ENCODE data around the gene MET.
"Not testable (repeated sequence)": the region's sequence is repeated elsewhere in the genome, so short reads cannot be mapped to it uniquely, and the experiment has no call there.

Gene MET

DNA sequence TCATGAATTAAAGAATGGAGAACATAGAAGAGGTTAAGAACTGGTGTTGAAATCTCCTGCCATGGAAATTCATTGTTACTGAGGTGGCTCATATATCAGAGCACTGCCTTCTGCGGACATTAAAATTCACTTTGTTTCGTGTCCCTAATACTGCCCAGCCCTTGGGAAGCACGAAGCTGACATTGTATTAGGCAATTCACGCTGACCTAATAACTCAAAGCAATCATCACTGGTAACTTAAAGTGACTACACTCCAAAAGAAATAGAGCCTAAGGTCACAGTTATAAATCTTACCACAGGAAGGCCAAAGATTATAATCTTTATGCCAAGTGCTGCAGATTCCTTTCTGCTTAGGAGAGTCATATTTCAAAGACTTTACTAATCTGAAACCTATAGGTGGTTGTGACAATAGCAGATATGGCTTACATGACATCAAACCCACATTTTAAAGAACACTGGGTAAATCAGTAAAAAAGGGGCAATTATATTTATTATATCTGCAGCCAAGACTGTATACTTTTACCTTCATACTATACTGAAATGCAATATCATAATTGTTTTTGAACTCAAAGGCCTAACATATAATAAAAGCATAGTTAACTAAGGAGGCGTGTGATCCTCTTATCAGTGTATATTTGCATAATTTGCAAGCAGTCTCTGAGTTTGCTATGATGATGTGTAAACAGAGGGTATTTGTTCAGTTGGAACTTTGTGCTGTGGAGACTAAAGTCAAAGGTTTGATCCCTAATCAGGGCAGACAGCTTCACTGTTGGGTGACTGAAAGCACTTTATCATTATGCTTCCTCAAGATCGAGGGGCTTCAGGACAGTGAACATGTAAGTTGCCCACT, 138.5 kb downstream of the MET start:
- no peak for DNase-seq

DNA sequence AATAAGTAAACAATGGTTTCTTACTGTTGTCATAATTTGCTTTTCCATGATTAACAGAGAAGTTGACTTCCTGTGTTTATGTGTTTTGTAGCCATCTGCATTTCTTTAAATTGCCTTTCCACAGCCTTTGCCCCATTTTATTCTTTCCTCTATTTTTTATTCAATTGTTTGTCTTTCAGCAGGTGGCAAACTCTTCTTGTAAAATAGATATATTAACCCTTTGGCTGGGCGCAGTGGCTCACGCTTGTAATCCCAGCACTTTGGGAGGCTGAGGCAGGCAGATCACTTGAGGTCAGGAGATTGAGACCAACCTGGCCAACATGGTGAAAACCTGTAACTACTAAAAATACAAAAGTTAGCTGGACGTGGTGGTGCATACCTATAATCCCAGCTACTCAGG, 139.8 kb downstream of the MET start:
- DNase-seq, result no peak

DNA sequence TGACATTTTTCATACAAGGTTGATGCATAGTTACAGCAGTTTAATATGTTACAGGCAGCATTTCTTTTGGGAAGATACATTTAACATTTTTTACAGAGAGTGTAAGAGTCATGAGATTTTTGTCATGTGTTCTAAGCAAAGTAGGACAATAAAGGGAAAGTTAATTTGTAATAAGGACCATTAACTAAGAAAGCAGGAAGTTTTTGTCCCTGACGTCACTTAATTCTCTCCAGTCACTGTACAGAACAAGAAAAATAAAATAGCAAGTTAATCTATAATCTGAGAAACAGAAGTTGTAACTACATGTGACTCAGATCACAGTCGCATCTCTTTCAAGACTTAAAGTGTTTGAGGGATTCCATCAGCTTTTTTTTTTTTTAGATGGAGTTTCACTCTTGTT, 140.9 kb downstream of the MET start:
- no peak for DNase-seq

DNA sequence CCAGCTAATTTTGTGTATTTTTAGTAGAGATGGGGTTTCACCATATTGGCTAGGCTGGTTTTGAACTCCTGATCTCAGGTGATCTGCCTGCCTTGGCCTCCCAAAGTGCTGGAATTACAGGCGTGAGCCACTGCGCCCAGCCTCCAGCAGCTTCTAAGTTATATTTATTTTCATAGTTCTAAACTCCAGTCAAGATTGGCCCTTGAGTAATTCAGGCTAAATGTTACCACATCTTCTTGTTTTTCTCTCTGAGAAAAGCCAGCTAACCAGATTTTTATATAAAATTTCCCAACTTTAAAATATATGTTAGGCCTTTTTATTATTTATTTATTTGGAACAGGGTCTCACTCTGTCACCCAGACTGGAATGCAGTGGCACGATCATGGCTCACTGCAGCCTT, 141.4 kb downstream of the MET start:
- not testable (repeated sequence) for DNase-seq

DNA sequence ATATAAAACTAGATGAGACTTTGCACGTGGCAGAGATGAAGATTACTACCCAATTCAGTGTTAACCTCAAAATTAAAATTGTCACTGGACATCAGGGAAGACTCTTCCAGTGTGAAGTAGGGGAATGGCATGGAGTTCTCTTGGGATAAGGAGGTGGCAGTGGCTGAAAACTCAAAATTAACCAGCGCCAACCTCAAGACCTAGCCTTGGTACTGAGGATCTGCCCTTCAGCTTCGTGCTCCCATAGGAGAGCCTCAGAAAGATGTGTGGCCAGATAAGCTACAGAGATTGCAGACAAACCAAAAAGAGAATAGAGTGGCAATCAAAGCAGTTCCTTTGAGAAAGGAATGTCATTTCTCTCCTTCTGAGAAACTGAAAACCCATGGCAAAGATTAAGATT, 143.0 kb downstream of the MET start:
- DNase-seq, result no peak

DNA sequence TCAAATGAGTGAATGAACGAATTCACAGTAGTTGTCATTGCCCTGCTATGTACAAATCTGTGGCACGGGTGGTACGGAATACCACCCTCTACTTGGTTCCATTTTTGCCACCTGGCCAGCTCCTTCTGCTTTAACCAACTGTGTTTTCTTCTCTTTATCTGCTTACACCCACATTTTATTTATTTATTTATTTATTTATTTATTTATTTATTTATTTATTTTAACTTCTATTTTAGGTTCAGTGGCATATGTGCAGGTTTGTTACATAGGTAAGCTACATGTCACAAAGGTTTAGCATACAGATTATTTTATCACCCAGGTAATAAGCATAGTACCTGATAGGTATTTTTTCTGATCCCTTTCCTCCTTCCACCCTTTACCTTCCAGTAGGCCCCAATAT, 148.2 kb downstream of the MET start:
- DNase-seq, result no peak

DNA sequence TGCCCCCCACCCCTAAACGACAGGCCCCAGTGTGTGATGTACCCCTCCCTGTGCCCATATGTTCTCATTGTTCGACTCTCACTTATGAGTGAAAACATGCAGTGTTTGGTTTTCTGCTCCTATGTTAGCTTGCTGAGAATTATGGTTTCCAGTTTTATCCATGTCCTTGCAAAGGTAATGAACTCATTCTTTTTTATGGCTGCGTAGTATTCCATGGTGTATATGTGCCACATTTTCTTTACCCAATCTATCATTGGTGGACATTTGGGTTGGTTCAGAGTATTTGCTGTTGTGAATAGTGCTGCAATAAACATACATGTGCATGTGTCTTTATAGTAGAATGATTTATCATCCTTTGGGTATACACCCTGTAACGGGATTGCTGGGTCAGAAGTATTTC, 149.7 kb downstream of the MET start:
- not testable (repeated sequence) for DNase-seq

DNA sequence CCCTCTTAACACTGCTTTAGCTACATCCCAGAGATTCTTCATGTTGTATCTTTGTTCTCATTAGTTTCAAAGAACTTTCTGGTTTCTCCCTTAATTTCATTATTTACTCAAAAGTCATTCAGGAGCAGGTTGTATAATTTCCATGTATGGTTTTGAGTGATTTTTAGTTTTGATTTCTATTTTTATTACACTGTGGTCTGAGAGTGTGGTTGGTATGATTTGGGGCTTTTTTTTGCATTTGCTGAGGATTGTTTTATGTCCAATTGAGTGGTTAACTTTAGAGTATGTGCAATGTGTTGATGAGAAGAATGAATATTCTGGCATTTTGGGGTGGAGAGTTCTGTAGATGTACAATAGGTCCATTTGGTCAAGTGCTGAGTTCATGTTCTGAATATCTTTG, 152.5 kb downstream of the MET start:
- DNase-seq, result no peak

DNA sequence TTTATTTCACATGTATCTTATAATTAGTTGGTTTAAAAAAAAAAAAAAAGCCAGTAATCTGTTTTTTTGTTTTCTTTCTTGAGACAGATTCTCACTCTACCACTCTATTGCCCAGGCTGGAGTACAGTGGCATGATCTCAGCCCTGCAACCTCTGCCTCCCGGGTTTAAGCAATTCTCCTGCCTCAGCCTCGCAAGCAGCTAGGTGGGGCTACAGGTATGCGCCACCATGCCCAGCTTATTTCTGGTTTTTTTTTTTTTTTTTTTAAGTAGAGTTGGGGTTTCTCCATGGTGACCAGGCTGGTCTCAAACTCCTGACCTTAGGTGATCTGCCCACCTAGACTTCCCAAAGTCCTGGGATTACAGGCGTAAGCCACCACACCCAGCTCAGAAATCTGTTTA, 156.3 kb downstream of the MET start:
- no peak for DNase-seq

DNA sequence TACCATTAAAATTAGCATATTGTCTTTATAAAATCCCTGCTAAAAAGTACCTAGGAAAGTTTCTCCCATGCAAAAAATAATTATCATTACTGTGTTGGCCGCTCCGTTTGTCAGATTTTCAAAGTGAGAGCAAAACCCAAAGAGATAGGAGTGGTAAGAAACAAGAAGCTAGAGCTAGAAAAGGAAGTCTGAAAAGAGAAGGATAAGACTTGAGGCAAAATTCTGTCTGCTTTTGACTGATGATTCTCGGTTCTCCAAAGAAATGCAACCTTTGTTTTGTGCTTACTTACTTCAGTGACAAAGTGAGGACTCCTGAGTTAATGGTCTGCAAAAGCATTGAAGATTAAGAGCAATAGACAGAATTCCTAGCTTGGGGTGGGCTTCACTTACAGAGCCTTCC, 157.0 kb downstream of the MET start:
- no peak for DNase-seq

DNA sequence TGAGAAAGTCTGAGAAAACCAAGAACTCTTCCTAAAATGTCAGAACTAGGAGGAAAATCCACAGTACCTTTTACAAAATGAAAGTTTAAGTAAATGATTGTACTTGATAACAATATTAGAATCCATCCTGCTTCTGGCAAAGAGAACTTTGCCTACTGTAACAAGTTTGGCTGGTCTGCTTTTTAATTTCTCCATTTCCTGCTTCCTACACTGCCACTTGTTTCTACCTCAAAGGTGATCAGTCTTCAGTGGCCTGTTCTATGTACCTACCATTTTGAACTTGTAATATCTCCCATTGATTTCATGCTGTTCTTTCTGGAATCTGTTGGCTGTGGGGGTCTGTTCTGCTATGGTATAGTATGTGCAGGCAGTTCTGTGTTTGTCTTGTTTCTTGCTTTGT, 157.5 kb downstream of the MET start:
- no peak for DNase-seq

DNA sequence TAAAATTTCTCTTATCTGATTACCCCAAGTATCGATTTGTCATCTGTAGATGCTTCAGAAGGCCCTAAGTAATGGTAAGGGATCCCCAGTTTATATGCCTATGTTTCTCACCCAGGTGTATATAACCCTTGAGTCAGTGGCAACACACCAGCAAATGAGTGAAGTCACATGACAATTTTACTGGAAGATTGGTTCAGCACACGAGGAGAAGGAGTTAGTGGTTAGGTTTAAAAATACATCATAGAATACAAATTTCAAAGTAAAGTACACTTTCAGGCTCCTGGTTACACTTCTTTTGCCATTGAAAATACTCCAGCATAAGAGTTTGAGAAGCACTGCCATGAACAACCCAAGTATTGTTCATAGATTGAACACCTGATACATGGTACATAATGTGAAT, 160.7 kb downstream of the MET start:
- DNase-seq, result no peak

DNA sequence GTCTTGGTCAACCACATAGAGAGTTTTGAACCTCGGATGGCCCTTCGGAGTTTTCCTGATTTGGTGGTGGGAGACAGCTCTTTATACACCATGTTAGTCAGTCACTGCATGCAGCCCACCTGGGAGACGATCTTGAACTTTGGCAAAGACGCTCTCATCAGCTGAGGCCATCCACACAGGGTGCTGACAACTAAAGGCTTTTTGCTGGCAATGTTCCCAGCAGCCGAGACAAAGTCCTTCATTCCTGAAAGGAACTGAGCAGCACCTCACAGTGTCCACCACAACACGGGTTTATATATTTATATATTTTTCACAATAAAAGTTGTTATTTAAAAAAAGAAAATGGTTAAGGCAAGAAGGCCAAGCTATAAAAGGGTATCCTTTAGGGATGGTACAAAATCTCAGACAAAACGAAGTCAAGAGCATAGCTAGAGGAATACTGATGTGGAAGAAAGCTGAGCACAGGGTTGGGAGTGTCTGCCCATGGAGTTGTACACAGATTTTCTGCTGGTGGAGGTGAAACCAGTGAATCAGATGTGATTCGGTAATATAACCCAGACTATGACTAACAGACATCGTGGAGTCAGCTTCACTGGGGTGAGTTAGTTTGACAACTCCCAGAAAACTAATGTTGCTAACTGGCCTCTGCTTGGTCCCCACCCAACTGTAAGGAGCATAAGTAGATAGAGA, 163.0 kb downstream of the MET start:
- DNase-seq, result no peak

DNA sequence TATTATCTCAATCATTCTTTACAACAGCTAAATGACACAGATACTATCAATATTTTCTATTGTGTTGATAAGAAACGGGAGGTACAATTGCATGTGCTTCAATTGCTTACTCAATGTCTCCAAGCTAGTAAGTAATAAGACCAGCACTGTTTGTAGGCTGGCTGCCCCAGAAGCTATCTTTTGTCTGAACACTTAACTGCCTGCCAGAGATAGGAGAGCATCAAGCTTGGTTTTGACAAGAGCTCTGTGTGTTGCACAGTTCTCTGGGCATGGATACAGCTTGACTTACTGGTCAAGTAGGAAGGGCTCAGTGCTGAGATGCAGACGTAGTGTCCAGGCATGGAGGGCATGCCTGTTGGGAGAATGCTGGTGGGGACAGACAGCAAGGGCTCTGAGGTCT, 164.1 kb downstream of the MET start:
- DNase-seq, result no peak

DNA sequence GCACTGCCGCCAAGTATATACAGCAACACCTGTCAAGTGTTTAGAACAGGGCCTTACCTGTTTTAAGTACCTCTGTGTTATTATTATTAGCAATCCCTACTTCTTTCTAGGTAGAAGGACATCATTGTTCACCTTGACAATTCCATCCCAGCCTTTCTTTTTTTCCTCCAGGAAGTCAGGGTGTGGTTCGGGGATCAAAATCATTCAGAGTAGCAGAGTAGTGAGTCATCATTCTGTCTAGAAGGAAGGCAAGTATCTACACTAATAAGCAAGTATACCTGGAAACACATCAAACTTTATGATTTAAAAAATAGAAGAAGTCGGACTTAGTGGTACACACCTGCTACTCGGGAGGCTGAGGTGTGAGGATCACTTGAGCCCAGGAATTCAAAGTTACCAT, 164.9 kb downstream of the MET start:
- no peak for DNase-seq

DNA sequence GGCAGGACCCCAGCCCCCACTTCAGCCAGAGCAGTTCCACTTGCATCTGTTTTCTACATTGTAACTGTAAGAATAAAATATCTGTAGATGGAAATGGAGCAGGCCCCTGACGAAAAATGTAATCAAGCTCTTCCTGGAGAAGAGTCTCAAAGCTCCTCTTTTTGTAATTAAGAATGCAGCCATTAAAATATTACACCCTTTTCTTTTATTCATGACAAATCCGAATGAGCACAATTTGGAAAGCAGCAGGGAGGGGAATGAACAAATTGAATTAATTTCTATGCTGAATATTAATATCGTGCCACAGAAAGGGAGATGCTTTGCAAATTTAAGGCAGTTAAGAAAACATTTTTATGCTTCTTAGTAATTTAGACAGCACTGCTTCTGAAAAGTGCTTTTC, 165.6 kb downstream of the MET start:
- no peak for DNase-seq

DNA sequence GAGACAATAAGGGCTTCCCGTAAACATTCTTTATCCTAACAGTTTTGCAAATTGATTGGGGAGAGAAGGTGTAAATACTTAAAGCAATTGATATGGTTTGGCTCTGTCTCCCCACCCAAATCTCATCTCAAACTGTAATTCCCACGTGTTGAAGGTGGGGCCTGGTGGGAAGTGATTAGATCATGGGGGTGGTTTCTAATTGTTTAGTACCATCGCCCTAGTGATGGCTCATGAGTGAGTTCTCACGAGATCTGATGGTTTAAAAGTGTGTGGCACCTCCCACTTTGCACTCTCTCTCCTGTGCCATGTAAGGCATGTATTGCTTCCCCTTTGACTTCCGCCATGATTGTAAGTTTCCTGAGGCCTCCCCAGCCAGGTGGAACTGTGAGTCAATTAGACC, 168.3 kb downstream of the MET start:
- no peak for DNase-seq

DNA sequence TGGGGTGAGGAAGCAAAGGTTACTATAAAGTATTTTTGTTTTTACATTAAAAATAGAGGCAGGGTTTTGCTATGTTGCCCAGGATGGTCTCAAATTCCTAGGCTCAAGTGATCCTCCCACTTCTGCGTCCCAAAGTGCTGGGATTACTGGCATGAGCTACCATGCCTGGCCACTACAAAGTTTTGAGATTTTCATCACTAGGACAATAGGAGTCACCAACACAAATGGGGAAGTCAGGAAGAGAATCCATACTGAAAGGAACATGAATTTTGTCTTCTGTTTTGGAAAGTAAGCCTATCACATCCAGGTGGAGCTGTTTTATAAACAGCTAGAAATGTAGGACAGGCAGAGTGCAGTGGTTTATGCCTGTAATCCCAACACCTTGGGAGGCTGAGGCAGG, 170.4 kb downstream of the MET start:
- no peak for DNase-seq

DNA sequence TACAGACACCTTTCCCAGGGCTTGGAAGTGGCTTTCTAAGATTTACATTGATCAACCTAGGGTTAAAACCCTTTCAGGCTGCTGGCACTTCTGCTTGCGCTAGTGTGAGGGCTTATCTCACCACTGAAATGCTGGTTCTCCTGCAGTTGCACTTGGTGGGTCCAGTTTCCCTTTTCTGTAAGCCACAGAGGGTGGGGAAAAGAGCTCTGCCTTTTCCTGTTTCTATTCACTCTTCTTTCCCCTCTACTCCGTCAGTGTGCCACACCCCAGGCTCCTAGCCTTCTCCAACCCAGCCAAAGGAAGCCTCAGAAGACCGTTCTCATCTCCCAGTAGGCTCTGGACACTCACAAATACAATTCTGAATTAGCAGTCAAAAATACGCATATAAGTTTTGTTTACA, 171.4 kb downstream of the MET start:
- no peak for DNase-seq
